ENCODE measurements around the gene KDM8.

KDM8 gene

DNA sequence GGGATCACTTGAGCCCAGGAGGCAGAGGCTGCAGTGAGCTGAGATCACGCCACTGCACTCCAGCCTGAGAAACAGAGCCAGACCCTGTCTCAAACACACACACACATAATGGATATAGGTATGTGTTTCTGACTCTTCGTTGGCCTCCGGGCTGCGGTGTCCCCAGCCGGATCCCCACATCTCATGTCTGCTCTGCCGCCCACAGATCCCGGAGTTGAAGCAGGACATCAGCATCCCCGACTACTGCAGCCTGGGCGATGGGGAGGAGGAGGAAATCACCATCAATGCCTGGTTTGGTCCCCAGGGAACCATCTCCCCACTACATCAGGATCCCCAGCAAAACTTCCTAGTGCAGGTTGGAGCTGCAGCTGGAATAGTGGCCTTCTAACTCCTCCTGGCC lies 15.4 kb downstream of the KDM8 start:
- no peak for DNase-seq

DNA sequence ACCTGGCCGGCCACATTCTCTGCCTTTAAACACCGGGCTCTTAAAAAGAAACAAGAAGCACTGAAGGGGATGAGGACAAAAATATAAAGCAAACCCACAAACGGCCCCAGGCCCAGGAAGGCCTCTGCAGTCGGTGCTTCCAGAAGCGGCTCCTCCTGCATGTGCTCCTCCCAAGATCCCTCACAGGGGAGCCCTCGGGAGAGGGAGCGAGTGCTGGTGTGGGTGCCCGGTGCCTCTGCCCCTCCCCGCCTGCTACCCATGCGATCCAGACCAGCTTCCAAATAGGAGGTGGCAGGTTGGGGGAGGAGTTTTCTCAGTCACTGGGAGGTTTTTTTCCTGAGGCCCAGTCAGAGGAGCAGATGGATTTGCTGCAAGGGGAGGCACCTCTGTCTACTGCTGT lies 15.8 kb downstream of the KDM8 start:
- no peak for DNase-seq

DNA sequence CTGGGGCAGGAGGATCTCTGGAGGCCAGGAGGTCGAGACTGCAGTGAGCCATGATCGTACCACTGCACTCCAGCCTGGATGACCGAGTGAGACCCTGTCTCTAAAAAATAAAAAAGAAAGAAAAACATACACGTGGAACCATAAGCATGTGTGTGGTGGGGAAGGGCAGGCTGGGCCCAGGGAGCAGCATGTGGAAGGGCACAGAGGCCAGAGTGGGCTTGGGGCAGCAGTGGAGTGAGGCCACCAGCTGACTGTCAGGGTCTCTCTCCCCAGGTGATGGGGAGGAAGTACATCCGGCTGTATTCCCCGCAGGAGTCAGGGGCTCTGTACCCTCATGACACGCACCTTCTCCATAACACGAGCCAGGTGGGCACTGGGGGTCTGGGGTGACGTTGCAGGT lies 16.8 kb downstream of the KDM8 start:
- no peak for DNase-seq

DNA sequence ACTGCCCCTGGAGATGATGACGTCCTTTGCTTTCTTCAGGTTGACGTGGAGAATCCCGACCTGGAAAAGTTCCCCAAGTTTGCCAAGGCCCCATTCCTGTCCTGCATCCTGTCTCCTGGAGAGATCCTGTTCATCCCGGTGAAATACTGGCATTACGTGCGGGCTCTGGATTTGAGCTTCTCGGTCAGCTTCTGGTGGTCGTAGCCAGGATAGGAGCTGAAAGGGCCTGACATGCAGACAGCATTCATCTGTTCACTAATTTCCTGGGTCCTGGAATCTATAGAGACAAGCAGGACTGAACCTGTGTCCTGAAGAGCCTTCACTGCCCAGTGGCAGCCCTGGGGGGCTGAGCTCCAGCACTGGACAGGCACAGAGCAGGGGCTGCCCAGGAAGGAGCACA lies 17.2 kb downstream of the KDM8 start:
- no peak for DNase-seq

DNA sequence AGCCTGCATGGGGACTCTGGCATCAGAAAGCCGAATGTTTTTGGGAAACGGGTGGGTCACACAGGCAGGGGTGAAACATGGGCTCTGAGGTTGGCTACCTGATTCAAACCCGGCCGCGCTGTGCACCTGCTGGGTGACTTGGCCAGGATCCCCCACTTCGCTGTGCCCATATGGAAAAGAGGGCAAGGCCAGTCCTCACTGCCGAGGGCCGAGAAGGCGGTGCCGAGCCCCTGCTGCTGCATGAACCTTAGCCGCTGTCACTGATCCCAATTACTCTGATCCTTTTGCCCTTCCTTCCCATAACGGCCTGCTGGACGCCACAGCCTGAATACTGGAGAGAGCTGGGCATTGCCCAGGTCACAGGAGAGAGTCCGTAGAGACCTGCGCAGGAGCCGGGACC lies 17.7 kb downstream of the KDM8 start:
- no peak for DNase-seq

DNA sequence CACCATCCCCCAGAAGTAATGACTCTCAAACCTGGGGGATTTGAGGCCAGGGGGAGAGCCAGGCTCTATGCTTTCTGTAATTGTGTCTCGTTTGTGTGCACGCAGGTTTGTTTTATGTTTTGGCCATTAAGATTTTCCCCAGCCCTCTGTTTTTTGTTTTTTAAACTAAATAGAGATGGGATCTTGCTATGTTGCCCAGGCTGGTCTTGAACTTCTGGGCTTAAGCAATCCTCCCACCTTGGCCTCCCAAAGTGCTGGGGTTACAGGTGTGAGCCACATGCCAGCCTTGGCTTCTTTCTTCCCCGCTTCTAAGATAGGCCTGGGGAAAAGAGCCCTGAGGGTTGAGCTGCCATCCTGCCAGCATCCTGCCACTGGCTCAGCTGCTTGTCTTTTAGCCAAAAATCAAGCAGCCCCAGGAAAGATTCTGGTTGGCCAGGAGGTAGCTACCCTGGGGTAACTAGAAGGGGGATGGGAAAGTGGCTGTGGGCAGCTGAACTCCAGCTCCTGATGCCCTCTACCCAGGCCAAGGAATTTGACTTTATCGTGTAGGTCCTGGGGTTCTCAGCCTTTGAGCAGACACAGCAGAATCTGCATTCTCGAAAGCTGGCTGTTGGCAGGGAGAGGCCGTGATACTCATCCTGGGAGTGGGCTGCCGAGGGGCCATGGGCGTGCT lies 18.4 kb downstream of the KDM8 start:
- DNase-seq = no peak

DNA sequence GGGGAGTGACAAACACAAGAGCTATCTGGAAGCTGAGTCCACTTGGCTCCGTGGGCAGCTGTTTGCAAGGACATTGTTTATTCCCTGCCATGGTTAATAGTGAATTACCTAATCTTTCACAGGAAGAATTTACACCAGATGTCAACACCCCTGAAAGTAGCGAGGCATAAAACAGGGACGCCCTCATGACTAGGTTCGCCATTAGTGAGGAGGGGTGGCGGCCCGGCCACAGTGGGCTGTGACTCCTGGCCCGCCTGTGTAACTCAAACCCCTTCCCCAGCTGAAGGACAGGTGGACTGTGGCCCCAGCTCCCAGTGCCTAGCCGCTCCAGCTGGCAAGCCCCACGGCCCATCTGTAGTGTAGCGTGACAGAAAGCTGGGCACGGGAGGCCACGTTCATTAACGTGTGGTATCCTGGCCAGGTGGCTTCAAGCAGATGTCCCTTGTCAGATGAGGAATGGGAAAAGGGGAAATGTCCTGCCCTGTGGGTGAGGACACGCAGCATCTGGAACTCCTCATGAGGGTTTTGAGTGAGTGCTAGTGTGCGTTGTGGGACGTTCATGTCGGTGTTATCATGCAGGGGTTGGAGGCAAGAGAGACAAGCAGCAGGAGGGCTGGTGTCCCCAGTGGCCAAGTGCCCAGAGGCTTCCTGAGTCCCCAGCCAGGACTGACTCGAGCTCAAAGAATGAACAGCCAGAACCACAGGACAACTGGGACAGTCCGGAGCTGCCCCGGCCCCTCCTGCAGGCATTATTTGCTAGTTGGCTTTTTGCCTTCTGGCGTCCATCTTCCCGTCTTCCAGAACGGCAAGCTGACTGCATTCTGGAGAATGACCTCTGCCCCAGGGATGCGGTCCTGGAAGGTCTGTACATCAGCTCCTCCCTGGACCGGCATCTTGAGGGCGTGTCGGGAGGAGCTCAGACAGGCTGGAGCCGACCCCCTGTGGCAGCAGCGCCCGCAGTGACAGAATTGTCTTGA lies 19.2 kb downstream of the KDM8 start:
- no peak for DNase-seq

DNA sequence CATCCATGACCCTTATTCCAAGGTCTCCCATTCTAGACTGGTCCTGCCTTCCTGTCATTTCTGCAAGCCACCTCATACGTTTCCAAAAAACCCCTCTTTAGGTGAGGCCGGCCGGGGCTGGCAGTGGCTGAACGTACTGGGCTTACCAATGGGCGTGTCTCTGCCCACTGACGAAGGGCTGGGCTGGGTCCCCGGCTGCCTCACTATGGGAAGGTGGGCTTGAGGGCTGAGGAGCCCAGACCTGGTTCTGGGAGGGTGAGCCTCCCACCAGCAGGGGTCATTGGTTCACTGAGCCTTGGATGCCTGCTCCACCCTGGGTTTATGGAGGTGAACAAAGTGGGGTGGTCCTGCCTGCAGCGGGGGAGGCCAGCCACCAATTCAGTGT lies 19.9 kb downstream of the KDM8 start:
- DNase-seq = no peak

DNA sequence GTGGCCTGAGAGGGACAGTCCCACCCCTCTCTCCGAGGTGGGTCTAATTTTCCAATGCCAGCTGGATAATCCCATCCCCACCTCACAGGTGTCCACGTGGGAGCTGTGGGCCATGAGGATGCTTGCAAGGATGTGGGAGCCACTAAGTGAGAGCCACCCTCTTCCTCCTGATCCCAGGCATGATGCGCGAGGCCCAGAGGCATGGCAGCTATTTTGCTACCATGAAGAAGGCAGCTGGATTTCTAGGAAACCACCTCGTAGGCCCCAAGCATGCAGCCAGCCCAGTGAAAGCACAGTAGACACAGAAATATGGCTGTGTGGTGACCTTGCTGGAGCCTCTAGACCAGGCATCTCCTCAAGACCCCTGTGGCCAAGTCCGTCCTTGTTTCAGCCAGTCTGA lies 20.4 kb downstream of the KDM8 start:
- no peak for DNase-seq

DNA sequence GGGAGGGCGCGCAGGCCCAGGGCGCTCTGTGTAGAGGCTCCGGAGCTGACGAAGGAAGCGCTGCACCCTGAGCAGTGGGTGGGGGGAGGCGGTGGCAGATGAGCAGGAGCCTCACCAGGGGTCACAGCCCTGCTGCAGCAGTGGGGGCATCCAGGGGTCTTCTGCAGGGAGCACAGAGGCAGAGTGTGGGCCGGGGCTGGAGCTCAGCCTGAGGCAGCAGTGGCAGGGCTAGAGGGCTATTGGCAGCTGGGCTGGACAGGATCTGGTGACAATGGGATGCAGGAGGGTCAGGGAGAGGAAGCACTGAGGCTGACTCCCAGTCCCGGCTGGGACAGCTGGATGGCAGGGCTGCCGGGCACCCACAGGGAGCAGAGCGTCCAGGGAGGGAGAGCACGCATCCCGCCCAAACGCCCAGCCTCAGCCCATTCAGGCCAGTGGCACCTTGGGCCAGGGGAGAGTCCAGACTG lies 21.0 kb downstream of the KDM8 start:
- DNase-seq = no peak

DNA sequence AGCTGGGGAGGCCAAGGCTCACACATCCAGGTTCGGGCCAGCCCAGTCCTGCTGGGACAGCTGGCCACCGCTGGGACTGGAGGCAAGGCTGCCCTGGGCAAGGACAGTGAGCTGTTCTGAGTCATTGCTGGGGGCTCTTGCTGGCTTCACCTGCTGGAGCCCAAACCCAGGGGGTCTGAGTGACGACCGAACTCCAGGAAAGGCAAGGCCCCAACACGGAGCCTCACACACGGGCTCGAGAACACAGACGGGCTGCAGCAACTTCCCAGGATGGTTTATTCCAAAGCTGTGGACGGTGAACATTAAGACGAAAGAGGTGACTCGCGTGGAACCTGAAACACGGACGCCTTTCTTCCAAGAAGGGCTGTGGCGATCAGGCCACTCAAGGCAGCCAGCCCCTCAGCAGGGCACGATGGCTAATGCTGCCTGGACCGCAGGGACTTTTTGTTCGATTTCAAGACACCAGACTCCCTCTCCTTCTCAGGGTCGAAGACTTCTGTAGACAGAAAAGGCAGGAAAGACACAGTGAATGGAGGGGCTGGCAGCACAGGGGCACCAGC lies 21.5 kb downstream of the KDM8 start:
- no peak for DNase-seq

DNA sequence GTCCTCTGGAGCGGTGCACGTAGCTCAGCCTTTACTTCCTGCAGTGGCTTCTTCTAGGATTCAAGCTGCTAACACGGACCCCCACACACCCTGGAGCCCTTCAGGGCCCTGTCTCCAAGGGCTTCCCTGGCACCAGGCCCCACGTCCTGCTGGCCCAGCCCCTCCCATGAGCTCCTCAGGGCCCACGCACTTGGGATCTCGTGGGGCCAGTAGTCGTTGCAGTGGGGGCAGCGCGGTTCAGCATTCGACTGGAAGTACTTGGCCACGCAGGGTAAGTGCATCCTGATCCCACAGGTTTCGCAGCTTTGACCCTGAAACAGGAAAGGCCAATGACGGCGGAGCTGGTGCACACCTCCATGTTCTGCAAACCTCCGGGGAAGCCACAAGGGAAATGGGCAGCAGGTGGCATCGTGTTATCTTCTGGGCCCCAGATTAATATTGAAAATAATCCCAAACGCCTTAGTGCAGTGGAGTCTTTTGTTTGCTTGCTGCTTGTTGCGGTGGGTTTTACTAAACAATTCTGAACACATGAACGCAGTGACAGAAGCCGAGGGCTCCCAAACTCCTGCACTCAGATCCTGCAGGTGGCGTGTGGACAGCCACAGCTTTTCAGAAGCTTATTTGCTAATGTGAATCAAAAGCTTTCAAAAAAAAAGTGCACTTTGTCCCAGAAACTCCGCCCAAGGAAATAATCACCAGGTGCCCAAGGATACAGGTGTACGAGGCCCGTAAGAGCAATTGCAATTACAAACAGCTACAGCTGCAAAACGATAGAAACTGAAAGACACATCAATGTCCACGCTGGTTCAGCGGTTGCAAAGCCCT lies 22.4 kb downstream of the KDM8 start:
- no peak for DNase-seq

DNA sequence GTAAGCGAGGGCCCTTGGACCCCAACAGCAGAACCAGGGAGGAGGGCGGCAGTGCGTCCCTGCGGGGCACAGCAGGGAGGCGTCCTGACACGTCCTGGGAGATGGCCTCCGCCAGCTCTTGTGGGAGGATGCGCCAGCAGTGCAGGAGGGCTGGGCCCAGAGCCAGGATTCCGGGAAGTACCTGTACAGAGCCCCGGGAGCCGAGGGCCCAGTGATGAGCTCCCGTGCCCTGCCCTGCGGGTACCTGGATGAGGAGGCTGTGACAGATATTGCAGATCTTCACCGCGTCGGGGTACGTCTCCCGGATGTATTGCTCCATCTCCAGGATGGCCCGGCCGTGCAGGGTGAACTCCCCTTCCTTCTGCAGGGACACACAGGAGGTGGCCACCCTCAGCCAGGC lies 23.1 kb downstream of the KDM8 start:
- DNase-seq = no peak

DNA sequence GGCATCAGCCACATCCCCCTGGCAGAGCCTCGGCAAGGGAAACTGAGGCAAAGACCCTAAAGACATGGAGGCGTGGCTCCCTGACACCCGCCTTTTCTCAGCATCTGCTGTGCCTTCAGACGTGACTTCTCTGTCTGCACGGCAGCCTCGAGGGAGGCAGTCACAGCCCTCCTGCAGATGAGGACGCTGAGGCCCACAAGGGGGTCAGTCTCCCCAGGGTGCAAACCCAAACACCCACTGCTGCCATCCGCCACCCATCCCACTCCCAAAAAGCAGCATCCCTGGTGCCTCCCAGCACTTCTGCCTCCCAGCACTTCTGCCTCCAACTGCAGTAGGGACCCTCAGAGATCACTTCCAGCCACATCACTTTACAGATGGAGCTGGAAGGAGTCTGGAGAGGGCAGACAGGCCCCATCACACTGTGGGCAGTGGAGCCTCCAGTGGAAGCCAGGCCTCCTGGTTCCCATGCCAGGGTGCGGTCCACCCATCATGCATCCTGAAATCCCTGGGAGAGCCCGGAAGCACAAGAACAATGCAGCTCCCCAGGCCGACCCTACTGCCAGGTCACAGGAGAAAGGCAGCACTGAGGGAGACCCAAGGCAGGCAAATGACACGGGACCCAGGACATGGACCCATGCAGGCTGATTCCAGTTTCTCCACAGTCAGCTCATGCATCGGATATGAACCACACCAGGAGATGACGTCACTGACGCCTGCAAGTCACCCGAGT lies 23.8 kb downstream of the KDM8 start:
- no peak for DNase-seq

DNA sequence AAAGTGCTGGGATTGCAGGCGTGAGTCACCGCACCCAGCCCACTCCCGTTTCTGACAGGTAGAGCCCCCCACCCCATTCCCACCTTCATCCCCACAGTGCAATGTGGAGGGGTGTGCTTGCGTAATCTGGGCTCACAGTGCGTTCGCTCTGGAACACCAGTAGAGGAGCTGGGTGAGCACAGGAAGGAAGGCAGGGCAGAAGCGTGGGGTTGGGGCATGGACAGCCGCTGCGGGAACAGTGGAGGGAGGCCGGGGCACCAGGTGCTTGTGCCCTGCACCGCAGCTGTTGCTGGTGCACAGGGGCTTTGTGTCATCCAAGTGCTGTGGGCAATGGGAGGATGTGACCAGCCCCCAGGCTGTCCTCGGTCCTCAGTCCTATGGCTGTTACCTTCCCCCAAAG lies 24.7 kb downstream of the KDM8 start:
- no peak for DNase-seq

DNA sequence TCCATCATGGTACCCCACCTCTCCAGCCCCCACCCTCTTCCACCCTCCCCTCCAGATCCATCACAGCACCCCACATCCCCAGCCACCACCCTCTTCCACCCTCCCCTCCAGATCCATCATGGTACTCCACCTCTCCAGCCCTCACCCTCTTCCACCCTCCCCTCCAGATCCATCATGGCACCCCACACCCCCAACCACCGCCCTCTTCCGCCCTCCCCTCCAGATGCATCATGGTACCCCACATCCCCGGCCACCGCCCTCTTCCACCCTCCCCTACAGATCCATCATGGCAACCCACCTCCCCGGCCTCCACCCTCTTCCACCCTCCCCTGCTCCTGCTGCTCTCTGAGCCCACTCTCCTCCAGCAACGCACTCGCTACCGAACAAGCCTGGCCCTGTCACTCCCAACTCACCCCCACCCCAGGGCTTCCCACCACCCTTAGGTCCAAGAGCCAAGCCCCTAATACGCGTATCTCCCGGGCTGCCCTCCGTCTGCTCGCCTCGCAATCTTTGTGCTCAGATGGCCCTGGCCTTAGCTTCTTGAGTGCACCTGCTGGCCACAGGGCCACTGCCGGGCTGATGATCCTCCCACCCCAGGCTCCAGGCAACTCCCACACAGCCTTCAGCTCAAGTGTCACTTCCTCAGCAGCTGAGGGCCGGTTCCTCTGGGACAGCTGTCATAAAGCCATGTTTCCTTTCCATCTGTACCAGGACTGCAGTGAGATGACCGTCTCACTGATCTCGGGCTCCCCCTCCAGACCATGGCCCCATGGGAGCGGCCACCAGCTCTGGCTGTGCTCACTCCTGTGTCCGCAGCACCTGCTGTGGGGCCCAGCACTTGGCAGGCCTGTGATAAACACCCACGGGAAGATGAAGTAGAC lies 25.5 kb downstream of the KDM8 start:
- DNase-seq = no peak

DNA sequence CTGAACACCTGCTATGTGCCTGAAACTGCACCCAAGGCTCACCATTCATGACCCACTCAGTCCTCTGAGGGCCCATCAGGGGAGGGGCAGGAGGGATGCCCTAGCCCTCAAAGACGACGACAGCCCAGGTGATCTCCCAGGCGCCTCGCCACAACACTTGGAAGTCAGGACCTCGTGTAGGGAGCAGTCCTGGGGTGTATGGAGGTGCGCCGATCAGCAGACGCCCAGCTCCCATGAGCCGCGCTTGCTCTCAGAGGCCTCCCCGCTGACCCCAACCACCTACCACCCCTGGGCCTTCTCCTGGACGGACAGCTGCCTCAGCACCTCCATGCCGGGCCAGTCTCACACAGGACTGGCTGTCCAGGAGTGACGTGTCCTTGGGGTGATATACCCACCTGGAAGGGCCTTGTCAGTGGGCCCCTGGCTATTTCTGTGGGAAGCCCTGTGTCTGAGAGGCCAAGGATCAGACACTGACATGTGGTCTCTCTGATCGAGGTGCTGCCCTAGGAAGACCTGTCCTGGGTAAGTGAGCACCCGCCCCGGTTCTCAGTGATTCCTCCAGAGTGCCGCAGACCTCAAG lies 26.7 kb downstream of the KDM8 start:
- DNase-seq = no peak

DNA sequence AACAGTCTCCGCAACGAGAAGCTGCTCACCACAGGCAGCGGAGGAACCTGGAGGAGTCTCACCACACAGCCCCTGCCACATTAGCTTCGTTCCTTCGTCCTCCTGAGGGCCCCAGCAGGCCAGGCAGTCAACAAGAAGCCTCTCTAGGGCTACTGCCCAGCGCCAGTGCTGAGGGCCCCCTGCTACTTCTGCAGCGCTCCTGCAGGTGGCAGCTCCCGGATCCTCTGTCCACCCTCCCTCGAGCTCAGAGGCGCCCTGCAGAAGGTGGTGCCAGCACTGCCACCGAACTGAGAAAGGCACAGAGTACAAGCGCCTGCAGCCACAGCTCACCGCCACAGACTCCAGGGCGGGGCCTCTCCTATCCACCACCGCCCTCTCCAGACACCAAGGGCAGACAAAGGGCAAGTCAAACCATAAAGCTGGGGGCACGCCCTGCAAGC lies 27.3 kb downstream of the KDM8 start:
- peak; percentile 70 to 79 for DNase-seq

DNA sequence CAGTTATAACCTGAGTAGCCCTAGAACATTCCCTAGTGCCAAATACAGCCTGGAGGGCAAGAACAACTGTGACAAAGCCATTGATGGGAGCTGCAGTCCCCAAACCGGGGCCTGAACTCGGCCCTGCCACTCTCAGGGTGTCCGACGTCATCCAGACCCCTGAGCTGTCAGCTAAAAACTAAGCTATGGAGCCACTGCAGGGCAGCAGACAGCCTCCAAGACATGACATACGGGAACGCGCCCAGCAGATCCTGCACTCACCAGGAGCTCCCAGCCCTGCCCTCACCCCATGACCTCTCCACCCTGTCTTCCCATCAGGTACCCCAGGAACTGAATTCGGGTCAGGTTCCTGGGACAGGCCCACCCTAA lies 28.4 kb downstream of the KDM8 start:
- no peak for DNase-seq

DNA sequence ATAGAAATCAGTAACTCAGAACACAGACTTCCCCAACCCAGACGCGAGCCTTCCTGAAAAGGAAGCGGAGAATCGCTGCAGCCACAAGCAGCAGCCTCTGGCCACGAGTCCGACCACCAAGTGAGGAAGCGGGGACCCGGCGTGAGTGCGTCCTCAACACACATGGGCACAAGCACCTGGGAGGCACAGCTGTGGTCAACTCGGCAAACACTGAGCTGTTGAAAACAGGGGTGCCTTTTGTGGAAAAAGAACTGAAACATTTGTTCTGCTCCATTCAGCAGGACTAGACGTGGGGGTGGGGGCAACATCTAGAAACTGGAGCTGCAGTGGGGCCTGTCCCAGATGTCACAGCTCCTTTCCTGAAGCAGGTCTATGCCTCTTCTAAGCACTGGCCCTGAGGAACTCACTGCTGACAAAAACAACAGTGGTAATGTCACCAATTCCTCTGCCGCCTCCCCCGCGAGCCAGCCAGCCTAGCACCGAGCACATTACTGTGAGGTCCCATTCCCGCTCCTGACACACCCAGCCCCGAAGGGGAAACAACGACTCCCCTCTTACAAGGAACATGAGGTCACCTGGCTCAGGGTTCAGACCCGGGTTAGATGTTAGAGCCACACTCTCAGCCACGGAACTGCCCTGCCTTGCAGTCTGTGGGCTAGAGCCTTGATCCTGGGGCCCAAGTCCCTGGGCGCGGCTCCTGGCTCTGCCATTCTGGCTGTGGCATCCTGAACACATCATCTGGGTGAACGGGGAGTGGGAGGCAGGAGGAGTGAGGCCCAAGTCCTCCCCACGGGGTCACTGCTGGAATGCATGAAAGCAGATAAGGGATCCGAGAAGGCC lies 29.0 kb downstream of the KDM8 start:
- peak in 1 of 2 donors; percentile 49 for DNase-seq

Data from CD4-positive, alpha-beta T cell treated with Interferon alpha-2 for 1 hour (primary cell).